HG03097 (cell line): Measurements from ENCODE around the gene VAMP2.

Experiments
- ATAC-seq: cut with Tn5 transposase; IDR thresholded peaks from one replicate; pipeline ENCODE4 v1.9.1; 2021; ENCODE audit not compliant: unreplicated experiment, low FRiP score

The VAMP2 gene

DNA sequence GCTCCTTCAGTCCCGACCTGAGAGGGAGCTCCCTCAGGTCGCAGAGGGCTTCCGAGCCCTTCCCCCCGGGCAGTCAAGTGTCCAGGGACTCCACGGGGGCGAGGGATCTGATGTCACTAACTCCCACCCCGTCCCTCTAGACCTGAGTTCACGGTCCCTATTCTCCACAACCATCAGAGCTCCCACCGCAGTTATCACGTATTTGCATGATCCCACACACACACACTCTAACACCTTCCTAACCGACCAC, 6.8 kb downstream of the VAMP2 start:
- ATAC-seq: no peak

DNA sequence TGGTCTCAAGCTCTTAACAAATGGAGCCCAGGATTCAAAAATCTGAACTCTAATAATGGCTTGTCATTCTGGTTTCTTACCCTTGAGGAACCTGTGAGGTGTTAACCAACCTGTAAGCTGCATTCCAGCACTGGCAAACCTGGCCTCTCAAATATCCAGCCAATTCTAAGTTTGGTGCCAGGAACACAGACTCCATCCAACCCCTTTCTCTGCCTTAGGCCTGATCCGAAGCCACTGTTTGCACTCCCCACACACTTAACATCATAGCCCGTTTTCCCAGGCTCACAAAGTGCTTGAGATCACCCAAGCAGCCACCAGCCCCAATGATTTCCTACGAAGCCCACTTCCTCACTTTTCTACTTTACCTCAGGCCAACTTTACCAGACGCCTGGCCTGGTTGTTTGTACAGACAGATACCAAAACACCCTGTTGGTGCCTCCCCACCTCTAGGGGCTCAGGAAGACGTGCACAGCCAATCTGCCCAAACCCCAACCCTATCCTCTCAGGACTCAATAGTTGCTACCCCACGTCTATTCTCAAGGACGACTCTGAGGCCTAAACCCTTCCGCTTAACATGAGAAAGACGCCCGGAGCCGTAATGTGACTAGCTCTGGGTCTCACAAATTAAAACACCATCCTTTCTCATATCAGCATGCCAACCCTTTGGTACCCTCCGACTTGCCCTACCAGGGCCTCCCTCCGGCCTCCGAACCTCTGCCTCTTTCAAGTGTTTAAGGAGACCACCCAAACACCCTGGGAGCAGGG, 7.3 kb downstream of the VAMP2 start:
- no peak for ATAC-seq

DNA sequence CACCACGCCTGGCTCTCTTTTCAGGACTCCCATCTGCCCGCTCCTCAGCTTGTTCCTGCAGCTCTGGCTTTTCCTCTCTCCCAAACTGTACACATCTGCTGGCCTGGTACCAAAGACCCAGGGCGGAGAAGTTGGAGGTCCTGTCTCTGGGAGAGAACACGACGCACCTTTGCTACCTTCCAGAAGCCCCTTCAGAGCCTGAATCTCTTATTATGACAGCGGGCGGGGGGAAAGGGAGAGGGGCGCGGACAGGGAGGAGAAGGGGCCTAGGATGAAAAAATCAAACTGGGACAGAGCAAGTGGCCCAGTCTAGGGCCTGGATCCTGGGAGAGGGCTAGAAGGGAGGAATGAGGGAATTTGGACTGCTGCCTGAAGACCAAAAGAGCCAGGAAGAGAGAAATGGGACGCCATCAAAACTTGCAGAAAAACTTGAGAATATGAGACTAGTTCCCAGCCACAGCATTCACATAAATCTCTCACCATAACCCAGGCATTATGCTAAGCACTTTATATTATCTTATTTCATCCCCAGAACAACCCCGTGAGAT, 8.1 kb downstream of the VAMP2 start:
- no peak for ATAC-seq

DNA sequence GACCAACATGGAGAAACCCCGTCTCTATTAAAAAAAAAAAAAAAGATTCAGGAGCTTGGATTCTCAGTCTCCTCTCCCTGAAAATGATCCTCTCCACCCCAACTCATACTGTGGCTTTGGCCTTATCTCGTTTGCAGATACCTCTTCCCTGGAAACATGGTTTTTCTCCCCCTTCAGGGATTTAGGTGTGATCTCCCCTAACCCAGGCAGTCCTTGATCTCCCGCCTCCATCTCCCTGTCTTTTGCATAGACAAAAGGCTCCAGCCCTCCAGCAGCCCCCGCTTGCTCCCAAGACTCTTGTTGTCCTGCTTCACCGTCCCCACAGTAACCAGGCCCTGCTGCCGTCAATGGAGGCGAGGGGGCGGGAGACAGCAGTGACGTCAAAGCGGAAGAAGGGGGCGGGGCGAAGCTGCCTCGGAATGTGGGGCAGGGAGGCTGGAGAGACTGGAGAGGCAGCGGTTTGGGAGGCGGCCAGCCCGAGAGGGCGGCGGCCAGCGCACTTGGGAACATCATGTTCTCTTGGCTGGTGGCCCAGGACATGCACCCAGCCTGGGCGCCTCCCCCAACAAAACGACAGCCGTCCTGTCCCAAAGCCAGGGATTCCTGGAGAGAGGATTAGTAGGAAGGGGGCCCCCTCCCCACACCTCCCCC, 8.7 kb downstream of the VAMP2 start:
- ATAC-seq: no peak

DNA sequence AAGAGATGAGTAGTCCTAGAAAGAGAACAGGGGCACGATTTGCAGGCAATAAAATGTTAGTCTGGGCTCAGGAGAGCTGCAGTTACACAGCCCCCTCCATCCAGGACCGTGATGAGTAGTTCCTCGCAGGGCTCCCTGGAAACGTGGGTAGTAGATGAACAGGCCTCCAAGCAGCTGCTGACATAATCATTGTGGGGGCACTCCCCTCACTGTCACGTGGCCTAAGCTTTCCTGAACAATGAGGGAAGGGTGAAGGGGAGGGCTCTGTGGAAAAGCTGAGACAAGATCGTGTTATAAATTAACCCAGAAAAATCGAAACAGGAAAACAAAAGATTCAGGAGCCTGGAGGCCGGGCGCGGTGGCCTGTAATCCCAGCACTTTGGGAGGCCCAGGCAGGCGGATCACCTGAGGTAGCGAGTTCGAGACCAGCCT, 9.2 kb downstream of the VAMP2 start:
- no peak for ATAC-seq

DNA sequence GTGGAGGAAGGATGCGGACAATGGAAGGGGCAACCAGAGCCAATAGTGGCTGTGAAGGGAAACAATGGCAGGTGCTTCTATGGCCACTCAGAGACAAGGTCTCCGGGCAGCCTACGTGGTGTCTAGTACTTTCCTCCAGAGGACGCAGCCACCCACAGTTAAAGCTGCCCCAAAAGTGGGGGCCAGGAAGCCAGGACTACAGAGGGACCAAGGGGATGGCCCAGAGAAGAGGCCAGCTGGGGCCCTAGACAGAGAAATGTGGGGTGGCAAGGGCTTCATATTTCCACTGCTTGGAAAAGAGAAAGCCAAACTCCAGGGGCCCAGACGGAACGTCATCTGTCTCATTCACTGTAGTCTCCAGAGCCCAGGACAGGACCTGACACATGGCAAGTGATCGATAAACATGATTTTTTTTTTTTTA, 9.7 kb downstream of the VAMP2 start:
- ATAC-seq: no peak

DNA sequence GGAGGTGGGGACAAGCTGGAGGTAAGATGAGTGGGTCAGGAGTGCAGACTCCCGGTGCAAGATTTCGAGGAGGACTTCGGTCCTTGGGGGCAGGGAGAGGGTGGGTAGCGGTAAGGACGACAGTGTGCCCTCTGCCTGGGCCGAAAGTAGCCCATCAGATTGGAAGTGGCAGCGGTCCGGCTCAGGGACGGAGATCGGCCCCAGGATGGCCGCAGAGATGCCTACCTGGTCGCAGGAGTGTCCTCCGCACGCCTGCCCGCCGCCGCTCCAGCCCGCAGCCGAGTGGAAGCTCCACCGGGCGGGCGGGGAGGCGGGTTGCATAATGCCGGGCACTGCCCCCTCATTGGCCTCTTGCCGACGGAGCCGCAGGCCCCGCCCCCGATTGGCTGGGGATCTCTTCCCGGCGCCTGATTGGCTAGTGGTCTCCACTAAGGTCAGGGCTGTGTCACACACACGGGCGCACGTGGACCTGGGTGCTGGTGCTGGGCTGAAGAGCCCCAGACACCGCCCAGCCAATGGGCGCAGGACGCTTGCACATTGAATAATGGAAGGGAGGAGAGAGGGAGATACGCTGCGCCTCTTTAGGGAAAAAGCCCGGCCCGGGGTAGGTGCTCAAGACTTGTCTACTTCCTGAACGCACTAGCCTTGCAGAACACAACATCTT, 10.5 kb downstream of the VAMP2 start, which contains the start of gene PER1:
TSS of gene PER1 (minus strand) at position 293 of the 664 bp plus-strand sequence. CDS start 1,698 bp downstream, outside the sequence.
- ATAC-seq: peak; percentile 18

DNA sequence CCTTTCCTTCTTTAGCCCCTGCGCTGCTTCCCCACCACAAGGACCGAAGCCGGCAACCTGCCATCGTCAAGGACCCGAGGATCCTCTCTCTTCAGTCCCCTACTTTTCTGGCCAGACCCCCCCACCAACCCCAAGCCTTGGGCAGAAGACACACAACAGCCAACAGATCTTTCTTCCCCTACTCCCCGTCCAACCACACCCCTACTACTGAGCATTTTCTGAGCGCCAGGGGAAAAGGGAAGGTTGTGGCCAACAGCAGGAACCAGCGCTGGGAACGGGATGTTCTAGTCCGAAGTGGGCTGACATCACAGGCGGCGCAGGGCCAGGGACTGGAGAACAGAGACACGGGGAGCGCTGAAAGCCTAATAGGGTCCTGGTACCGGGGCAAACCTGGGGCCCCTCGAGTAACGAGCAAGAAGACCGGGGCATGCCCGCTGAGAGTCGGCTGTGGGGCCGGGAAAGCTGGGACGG, 11.1 kb downstream of the VAMP2 start:
- ATAC-seq: no peak

DNA sequence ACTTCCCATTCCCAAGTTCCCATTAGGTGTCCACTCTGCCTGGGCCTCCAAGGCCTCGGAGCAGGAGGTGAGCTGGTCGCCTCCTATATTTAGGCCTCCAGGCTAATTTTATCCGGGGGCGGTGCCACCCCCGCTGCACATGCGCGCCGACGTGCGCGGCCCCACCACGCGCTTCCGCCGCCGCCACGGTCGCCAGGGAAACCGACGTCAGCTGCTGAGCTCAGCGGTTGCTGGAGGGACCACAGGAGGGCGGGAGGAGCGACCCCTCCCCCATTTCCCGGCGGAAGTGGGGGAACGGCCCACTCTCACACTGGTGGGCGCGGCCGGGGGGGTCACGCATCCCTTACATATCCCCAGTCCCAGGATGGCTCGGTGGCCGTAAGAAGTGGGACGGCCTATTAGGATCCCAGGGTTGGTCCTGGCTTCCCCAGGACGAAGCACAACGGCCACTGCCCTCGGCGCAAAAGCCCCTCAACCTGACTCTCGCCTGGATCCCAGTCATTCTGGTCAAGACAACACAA, 11.6 kb downstream of the VAMP2 start:
- no peak for ATAC-seq

DNA sequence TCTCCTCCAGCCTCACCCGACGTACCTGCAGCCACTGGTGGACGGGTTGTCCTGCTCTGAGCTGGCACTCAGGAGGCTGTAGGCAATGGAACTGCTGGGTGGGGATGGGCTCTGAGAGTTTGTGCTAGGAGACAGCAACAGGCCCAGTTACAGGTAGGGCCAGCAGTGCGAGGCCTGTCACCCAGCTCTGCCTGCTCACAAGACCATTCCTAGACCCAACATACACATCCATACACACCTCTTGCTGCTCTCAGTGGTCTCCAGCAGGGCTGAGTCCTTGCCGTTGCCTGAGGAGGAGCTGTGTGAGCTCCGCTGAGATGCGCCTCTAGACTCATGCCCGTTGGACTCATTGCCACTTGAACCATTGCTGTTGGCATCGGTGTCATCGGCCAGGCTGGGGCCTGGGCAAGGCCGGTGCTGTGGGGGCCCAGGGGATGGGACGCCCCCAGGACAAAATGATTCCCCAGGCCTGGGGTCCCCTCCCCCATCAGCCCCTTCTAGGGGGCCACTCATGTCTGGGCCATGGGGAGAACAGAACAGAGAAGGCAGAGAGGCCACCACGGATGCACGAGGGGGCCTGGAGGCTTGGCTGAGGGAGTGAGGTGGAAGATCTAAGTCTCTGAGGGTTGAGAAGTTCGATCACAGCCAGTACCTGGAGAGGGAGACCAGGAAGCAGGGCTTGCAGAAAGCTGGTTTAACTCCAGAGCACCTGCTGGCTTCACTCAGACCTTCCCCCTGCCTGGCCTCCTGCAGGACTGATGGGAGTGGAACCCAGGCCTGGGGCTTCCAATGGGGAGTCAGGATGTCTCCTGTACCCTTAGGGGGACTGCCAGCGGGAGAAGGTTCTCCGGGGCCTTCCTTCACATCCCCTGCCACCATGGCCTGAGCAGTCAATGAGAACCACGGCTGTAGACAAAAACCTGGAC, 12.3 kb downstream of the VAMP2 start:
- ATAC-seq: no peak

DNA sequence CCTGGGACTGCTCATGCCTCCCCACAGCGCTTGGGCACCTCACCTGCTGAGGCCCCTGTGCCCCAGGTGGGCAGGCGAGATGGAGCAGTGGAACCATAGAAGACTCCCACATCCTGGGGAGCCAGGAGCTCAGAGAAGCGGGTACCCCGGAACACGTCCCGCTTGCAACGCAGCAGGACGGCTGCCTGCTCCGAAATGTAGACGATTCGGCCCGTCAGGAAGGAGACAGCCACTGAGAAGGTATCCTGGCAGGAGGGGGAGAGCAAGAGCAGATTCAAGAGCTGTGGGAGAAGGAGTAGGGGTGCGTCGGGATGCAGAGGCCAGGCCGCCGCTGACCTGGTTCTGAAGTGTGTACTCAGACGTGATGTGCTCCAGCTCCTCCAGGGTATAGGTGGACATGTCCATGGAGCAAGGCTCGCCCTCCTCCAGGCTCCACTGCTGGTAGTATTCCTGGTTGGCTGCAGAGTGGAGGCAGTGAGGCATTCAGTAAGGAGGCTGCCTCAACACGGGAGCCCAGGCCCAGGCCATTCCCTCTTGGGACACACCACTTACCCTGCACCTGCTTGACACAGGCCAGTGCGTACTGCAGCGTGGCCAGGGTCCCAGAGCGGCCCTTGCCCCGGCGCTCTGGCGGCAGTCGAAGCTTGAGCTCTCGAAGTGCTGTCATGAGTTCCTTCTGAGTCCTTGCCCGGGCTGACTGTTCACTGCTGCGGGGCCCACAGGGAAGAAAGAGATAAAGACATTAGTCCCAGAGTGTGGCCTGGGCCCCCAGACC, 13.1 kb downstream of the VAMP2 start:
- no peak for ATAC-seq

DNA sequence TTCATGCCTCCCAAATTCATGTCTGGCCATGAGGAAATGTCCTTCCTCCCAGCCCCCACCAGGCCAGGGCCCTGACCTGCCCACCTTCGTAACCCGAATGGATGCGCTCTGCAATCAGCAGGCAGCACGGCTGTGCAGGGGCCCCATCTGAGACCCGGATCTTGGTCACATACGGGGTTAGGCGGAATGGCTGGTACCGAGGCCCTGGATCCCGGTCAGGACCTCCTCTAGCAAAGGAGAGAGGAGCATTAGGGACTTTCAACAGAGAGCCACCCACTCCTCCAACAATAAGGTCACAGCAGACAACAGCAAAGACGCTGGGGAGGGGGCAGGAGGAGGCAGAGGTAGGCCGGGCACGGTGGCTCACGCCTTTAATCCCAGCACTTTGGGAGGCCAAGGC, 14.2 kb downstream of the VAMP2 start:
- no peak for ATAC-seq

DNA sequence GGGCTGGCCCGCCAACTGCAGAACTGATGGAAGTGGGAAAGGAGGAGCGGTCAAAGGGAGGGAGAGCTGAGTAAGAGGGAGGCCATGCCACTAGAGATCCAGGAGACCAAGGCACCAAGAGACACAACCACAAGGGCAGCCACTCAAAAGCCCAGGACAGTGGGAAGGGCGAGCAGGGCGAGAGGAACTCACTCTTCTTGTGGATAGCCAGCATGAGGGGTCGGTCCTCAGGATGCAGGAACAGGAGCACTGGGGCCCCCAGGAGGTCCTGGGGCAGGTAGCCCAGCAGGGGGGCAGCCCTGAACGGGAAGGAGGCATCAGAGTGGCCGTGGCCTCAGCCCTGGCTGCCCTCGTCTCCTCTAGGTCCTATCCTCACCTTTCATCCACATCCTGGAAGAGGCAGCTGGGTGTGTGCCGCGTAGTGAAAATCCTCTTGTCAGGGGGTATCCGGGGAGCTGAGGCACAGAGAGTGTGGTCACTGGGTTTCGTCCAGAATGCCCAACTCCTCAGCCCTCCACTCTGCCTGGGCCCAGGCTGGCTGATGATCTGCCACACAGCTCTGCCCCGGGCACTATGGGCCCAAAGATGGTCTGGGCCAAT, 14.8 kb downstream of the VAMP2 start:
- ATAC-seq: no peak

DNA sequence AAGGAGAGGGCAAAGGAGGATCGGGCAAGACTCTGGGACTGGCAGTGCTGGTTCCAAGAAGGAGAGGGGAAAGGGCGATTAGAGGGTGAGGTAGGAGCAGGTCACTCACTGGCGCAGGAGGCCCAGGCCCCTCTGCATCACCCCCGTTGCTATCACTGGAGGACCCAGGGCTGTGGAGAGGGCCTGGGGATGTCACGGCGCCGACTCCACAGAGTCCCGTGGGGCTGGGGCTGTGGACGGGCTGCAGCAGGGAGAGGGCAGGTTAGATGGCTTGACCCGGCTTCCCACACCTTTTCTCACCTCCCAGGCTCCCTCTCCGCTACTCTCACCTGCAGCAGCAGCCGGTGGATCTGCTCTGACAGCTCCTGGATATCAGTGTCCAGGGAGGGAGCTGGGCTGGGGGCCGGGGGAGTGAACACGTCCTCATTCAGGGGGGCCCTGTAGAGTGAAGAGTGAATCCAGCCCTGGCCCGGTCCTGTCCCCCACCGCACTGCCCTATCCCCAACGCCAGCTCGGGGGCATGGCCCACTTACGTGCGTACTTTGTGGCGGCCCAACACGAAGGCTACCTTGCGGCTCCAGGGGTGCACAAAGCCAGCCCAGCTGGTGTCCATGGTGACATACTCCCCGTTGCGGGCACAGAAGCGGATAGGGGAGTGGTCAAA, 15.5 kb downstream of the VAMP2 start:
- ATAC-seq: no peak

DNA sequence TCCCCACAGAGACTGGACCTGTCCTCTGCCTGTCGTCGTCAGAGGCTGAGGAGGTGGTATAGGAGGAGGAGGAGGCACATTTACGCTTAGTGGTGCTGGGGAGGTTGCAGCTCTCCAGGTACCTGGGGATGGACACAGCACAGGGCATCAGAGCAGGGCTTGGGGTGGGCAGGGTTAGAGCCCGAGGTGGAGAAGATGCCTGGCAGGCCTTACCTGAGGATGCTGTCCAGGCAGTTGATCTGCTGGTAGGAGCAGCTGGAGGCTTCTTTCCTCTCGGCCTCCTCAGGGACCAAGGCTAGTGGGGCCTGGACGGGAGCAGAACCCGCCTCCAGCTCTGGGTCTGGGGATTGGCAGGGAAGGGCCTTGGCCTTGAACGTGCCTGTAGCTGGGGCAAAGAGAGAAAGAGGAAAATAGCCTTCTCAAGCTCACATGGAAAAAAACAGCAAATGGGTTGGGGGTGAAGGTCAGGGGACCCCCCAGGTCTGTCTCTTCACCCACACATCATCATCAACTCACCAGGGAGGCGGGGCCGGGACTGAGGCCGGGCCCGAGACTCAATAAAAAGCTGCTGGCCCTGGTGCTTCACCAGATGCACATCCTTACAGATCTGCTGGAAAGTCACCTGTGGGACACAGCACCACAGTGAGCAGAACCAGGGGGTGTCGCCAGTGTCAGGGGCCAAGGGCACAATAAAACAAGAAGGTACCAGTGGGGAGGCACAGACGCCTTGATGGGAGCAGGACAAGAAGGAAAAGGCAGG, 16.2 kb downstream of the VAMP2 start:
- no peak for ATAC-seq

DNA sequence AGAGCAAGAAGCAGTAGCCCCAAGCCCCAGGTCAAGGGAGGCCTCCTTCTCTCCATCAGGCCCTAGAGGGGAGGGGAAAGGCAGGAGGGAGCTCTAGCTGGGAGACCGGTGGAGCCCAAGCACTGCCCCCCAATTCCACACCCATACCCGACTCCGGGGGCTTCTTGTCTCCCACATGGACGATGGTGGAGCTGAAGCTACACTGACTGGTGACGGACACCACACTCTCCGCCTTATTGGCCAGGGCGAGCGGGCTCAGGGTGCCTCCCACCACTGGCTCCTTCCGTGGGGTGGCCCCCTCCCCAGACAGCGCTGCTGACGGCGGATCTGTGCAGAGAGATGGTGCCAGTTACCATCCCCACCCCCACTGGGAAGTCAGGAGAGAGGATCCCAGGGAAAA, 16.9 kb downstream of the VAMP2 start:
- ATAC-seq: no peak

DNA sequence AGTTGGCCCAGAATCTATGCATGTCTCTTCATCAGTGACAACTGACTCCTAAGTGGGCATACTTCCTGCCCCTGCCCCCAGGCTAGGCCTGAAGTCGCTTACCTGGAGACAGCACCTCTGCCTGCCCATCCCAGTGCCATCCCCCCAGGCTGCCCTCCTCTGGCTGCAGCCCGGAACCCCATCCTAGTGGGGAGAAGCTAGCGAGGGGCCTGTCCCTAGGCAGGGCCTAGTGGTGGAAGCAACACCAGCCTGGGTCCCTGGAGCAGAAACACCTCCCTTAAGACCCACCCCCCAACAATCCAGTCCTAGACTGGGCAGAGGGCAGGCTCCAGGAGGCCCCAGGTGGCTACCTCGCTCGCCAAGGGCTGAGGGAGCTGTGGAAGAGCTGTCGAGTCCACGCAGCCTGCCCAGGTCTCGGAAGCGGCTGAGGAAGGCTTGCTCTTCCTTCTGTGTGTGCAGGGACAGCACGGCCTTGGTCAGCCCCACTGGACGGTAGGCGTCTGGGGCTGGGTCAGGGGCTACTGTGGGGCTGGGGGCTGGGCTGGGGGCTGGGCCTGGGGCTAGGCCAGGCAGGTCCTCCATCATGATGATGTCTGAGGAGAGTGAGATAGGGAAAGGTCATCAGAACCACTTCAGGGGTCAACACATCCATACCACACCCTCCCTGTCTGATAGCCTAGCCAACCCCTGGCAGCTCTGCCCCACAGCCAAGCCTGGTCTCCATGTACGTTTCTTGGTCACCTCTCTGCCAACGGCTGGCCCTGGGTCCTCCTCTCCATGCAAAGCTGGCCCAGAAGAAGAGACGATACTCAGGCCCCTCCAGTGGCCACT, 18.1 kb downstream of the VAMP2 start:
- no peak for ATAC-seq
